Natural killer cell (primary cell): ENCODE data around the gene HES3. TPM values are rescaled to one million over a fixed set of nuclear protein-coding genes. Genes with fewer than 3 reads are reported as not detected.

Experiments
- ATAC-seq, 3 donors: fragments of 150-1000 bp in 2 of 3; fragments of 200-7000 bp in 1 of 3; cut with Tn5 transposase; 1 replicate in 1 of 3; 2 replicates in 2 of 3; pipeline ENCODE4 v1.10.0; 2021; ENCODE audit warnings: mild to moderate bottlenecking in 2 of 3, moderate library complexity in 2 of 3
- DNase-seq, 2 donors: peaks; one replicate each; pipeline versions ENCODE4 v3.0.0 to v3.0.0-alpha.2; 2013 to 2021; ENCODE audit warnings: mixed read lengths in 1 of 2
- H3K27ac ChIP-seq: one replicate; pipeline ENCODE4 v1.5.1; 2013; ENCODE audit warnings: mild to moderate bottlenecking, low read length
- H3K27me3 ChIP-seq: one replicate; pipeline ENCODE4 v1.6.1; 2013; ENCODE audit warnings: low read length; ENCODE audit not compliant: control insufficient read depth, insufficient read depth
- H3K36me3 ChIP-seq: one replicate; pipeline ENCODE4 v1.6.1; 2013; ENCODE audit warnings: low read length; ENCODE audit not compliant: control insufficient read depth, insufficient read depth
- H3K4me1 ChIP-seq: one replicate; pipeline ENCODE4 v1.6.1; 2013; ENCODE audit warnings: low read length; ENCODE audit not compliant: control insufficient read depth, insufficient read depth
- H3K4me3 ChIP-seq: one replicate; pipeline ENCODE4 v1.5.1; 2013; ENCODE audit warnings: low read length
- H3K9me3 ChIP-seq: one replicate; pipeline ENCODE4 v1.6.1; 2013; ENCODE audit warnings: low read length; ENCODE audit not compliant: control insufficient read depth, insufficient read depth
- H3K27ac Mint-ChIP-seq, 2 donors: one replicate each; pipeline ENCODE4 v1.8.0; 2022; ENCODE audit warnings: mild to moderate bottlenecking in 2 of 2, mixed read lengths in 2 of 2, moderate library complexity in 1 of 2
- H3K27me3 Mint-ChIP-seq, 2 donors: one replicate each; pipeline ENCODE4 v1.8.0; 2022; ENCODE audit warnings: low read depth in 2 of 2, mixed read lengths in 2 of 2
- H3K36me3 Mint-ChIP-seq: one replicate; pipeline ENCODE4 v1.8.0; 2022; ENCODE audit warnings: mixed read lengths
- H3K4me1 Mint-ChIP-seq, 2 donors: one replicate each; pipeline ENCODE4 v1.8.0; 2022; ENCODE audit warnings: mixed read lengths in 2 of 2
- H3K4me3 Mint-ChIP-seq: one replicate; pipeline ENCODE4 v1.8.0; 2022; ENCODE audit warnings: mild to moderate bottlenecking, moderate library complexity, mixed read lengths
- H3K9me3 Mint-ChIP-seq, 2 donors: one replicate each; pipeline ENCODE4 v1.8.0; 2022; ENCODE audit warnings: mixed read lengths in 2 of 2
- WGBS: methylation state at CpG from one replicate; pipeline ENCODE4 v1.1.7; 2013; ENCODE audit warnings: missing lambda C conversion rate; ENCODE audit not compliant: insufficient coverage; 5-methylcytosine and 5-hydroxymethylcytosine counted together
- intact Hi-C: fragments of 100-400 bp; cut with micrococcal nuclease; formaldehyde crosslinking; loops from one replicate; pipeline ENCODE4 v1.14.2; 2022
- total RNA-seq, 4 donors: library from RNA; stranded (reverse); fragments of 120-200 nt in 1 of 4; gene quantifications; one replicate each; pipeline versions ENCODE4 v1.2.3 to v1.2.4, GENCODE V29; 2013 to 2022
- TF ChIP-seq, protein P1 (sequence below): fragments of 200-600 bp; IDR thresholded peaks from one replicate; pipeline ENCODE4 v1.8.0; 2022; ENCODE audit warnings: antibody characterized with exemption

The HES3 gene
- total RNA-seq, 3 donors from 2014 or later (not counting 1 experiment from before 2014, with no cell fraction given), result not detected

DNA sequence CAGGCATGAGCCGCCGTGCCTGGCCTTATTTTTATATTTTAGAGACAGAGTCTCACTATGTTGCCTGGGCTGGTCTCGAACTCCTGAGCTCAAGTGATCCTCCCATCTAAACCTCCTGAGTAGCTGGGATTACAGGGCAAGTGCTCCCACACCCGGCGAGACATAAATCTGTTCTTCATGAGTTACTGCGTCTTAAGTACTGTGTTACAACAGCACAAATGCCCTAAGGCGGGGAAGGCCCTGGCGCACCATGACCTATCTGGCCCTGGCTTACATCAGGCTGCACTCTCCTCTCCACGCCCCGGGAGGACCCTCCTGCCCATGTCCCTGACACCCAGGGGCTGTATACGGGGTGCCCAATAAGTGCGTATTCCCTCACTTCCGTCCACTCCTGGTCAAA lies 12.7 kb downstream of the HES3 start:
- no peak overlapping the region for H3K4me3 Mint-ChIP-seq
- H3K4me1 Mint-ChIP-seq, result peaks cover 0 to 7% of the 10 kb centered on the region in 2 donors
- ATAC-seq, result no peak
- no peaks in the 10 kb centered on the region for H3K9me3 Mint-ChIP-seq
- Histone ChIP-seq H3K9me3 (no peaks in the 10 kb centered on the region), H3K4me3 (no peak overlapping the region), H3K36me3 (no peaks in the 10 kb centered on the region), H3K27ac (no peak overlapping the region), H3K27me3 (no peaks in the 10 kb centered on the region), H3K4me1 (peaks cover 14% of the 10 kb centered on the region)
- no peak overlapping the region for H3K27ac Mint-ChIP-seq
- intact Hi-C loops, result no loop called here
- WGBS, result 95% methylated on average over 13 of the region's 13 CpGs
- TF ChIP-seq, protein P1, sequence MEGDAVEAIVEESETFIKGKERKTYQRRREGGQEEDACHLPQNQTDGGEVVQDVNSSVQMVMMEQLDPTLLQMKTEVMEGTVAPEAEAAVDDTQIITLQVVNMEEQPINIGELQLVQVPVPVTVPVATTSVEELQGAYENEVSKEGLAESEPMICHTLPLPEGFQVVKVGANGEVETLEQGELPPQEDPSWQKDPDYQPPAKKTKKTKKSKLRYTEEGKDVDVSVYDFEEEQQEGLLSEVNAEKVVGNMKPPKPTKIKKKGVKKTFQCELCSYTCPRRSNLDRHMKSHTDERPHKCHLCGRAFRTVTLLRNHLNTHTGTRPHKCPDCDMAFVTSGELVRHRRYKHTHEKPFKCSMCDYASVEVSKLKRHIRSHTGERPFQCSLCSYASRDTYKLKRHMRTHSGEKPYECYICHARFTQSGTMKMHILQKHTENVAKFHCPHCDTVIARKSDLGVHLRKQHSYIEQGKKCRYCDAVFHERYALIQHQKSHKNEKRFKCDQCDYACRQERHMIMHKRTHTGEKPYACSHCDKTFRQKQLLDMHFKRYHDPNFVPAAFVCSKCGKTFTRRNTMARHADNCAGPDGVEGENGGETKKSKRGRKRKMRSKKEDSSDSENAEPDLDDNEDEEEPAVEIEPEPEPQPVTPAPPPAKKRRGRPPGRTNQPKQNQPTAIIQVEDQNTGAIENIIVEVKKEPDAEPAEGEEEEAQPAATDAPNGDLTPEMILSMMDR, result no peak
- no peaks in the 10 kb centered on the region for H3K36me3 Mint-ChIP-seq
- no peak for DNase-seq
- no peaks in the 10 kb centered on the region for H3K27me3 Mint-ChIP-seq

- intact Hi-C loops, result no loop called here
- H3K27me3 Mint-ChIP-seq, result no peaks in the 10 kb centered on the region
- WGBS, result 91% methylated on average over 8 of the region's 8 CpGs
- no peaks in the 10 kb centered on the region for H3K9me3 Mint-ChIP-seq
- Histone ChIP-seq H3K4me1 (peaks cover 21% of the 10 kb centered on the region), H3K27ac (no peak overlapping the region), H3K4me3 (no peak overlapping the region), H3K9me3 (no peaks in the 10 kb centered on the region), H3K27me3 (peaks cover 2% of the 10 kb centered on the region), H3K36me3 (no peaks in the 10 kb centered on the region)
- ATAC-seq (no peak), DNase-seq (no peak)
- H3K4me3 Mint-ChIP-seq, result no peak overlapping the region
- peaks cover 0 to 11% of the 10 kb centered on the region in 2 donors for H3K4me1 Mint-ChIP-seq
- H3K36me3 Mint-ChIP-seq, result no peaks in the 10 kb centered on the region
- H3K27ac Mint-ChIP-seq, result no peak overlapping the region
- TF ChIP-seq, protein P1, result no peak
Observed at GRCh38 chr1:6257541-6258069, 13.6 kb downstream of the HES3 start.

DNA sequence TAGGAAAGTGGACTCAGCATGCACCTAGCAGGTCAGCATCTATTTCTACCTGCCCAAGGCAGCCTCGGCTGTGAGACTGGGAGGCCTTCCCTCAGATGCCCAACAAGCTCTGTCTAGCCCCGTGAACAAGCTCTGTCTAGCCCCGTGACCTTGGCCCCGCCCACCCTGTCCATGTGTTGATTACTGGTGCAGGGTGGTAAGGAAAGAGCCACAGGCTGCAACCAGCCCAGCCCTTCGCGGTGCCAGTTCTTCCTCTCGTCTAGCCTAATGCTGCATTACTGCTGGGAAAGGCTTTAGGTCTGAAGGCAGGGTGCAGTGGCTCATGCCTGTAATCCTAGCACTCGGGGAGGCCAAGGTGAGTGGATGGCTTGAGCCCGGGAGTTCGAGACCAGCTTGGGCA lies 14.7 kb downstream of the HES3 start:
- H3K27me3 Mint-ChIP-seq, result no peaks in the 10 kb centered on the region
- intact Hi-C loops, result no loop called here
- peaks cover 2% of the 10 kb centered on the region for H3K27me3 ChIP-seq
- H3K4me1 ChIP-seq, result peaks cover 21% of the 10 kb centered on the region
- H3K9me3 Mint-ChIP-seq, result no peaks in the 10 kb centered on the region
- no peaks in the 10 kb centered on the region for H3K36me3 Mint-ChIP-seq
- peak overlapping the region; percentile 6 for H3K4me3 Mint-ChIP-seq
- no peak overlapping the region for H3K27ac Mint-ChIP-seq
- DNase-seq (no peak), ATAC-seq (no peak)
- no peaks in the 10 kb centered on the region for H3K9me3 ChIP-seq
- TF ChIP-seq, protein P1, result no peak
- no peak overlapping the region for H3K27ac ChIP-seq
- H3K4me1 Mint-ChIP-seq, result peaks cover 0 to 11% of the 10 kb centered on the region in 2 donors
- no peaks in the 10 kb centered on the region for H3K36me3 ChIP-seq
- H3K4me3 ChIP-seq, result no peak overlapping the region
- WGBS, result 79% methylated on average over 10 of the region's 10 CpGs
